ENCODE measurements around the gene MDFIC2.

GRCh38 chr3:70179111-70179510, 133.3 kb downstream of the MDFIC2 start:
- TF ChIP-seq POLR2AphosphoS5 (IDR thresholded peaks at IDR 0.05) (no peak), CTCF (IDR thresholded peaks at IDR 0.05) (no peak)

Data from suprapubic skin (tissue), 3 donors.